Measurements from ENCODE around the gene ISX. TPM values are rescaled to one million over a fixed set of nuclear protein-coding genes. Genes with fewer than 3 reads are reported as not detected.
"Not testable (repeated sequence)": the region's sequence is repeated elsewhere in the genome, so short reads cannot be mapped to it uniquely, and the experiment has no call there.

The ISX gene
- total RNA-seq (2014; rRNA removed; shearing (Covaris generic)) = not detected in 2 replicates

GRCh38 chr22:35065796-35066218, at the start of gene ISX:
ISX (plus strand) TSS chr22:35066158; CDS start chr22:35067088, 930 bp downstream.
- no peak for DNase-seq (ENCODE audit: low read depth)

GRCh38 chr22:35016909-35017308, 49.0 kb upstream of the ISX start:
- DNase-seq (ENCODE audit: low read depth) = no peak

- DNase-seq (ENCODE audit: low read depth) = no peak
Observed at GRCh38 chr22:35018995-35019394, 47.0 kb upstream of the ISX start.

- no peak for DNase-seq (ENCODE audit: low read depth)
Observed at GRCh38 chr22:35020517-35020916, 45.4 kb upstream of the ISX start.

GRCh38 chr22:35021161-35021560, 44.8 kb upstream of the ISX start:
- DNase-seq (ENCODE audit: low read depth) = no peak

GRCh38 chr22:35022291-35022690, 43.7 kb upstream of the ISX start:
- no peak for DNase-seq (ENCODE audit: low read depth)

DNA sequence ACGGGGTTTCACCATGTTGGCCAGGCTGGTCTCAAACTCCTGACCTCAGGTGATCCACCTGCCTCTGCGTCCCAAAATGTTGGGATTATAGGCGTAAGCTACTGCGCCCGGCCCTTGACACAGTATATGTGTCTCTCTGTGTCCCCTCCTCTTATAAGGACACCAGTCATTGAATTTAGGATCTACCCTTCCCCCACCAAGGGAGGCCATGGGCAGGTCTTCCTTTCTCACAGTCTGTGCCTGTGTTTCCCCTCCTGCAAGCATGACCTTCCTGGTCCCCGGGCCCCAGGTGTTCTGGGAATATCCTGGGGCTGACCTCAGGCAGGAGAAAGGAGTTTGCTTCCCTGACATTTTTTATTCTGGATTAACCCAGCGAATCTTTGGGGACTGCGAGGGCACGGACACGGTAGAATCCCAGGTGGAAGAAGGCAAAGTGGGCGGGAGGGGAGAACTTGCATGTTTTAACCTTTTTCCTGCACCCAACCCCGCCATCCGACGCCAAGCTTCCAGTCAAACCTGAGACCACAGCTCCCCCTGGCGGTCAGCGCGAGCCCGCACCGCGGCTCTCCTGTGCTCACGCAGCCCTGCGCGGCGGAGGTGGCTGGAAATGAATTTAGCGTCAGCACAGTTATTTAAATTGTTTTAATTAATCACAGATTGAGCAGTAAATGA, 42.1 kb upstream of the ISX start:
- DNase-seq (ENCODE audit: low read depth) = peak; percentile 42

- DNase-seq (ENCODE audit: low read depth) = no peak
Observed at GRCh38 chr22:35024364-35024692, 41.6 kb upstream of the ISX start.

DNA sequence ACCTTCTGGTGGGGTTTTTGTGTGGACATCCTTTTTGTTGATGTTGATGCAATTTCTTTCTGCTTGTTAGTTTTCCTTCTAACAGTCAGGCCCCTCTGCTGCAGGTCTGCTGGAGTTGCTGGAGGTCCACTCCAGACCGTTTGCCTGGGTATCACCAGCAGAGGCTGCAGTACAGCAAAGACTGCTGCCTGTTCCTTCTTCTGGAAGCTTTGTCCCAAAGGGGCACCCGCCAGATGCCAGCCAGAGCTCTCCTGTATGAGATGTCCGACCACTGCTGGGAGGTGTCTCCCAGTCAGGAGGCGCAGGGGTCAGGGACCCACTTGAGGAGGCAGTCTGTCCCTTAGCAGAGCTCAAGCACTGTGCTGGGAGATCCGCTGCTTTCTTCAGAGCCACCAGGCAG, 35.8 kb upstream of the ISX start:
- DNase-seq (ENCODE audit: low read depth) = not testable (repeated sequence)

DNA sequence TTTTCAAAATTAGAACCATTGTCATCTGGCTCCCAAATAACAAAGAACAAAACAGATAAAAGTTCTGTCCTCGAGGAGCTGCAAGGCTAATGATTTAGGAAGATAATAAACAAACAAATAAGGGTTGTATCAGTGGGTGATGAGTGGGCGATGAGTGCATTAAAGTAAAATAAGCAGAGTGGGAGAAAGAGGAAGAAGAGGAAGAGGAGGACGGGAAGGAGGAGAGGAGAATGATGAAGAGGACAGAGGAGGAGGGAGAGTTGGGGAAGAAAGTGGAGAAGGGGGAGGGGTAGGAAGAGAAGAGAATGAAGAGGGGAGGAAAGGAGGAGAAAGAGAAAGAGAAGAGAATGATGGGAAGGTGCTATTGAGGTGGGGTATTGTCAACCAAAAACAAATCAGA, 33.4 kb upstream of the ISX start:
- no peak for DNase-seq (ENCODE audit: low read depth)

GRCh38 chr22:35033635-35034296, 32.2 kb upstream of the ISX start:
- DNase-seq (ENCODE audit: low read depth) = no peak

GRCh38 chr22:35034963-35035362, 31.0 kb upstream of the ISX start:
- DNase-seq (ENCODE audit: low read depth) = no peak

DNA sequence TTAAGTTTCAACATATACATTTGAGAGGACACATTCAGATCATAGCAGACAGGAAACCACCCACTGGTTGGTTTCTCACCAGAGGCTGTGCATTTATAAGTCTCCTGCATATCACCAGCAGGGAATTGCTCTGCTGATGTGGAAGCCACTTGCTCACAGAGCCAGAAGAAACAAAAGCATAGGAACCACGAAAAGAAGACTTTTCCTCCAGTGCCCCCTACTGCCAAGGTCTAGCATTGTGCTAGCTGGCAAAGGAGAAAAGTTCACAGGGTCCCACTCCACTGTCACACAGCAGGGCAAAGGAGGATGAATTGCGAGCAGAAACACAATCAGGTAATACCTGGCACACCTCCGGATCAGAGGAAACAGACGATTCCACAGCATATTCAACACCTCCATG, 28.9 kb upstream of the ISX start:
- DNase-seq (ENCODE audit: low read depth) = peak; percentile 19

GRCh38 chr22:35039625-35040024, 26.3 kb upstream of the ISX start:
- DNase-seq (ENCODE audit: low read depth) = peak; percentile 27

DNA sequence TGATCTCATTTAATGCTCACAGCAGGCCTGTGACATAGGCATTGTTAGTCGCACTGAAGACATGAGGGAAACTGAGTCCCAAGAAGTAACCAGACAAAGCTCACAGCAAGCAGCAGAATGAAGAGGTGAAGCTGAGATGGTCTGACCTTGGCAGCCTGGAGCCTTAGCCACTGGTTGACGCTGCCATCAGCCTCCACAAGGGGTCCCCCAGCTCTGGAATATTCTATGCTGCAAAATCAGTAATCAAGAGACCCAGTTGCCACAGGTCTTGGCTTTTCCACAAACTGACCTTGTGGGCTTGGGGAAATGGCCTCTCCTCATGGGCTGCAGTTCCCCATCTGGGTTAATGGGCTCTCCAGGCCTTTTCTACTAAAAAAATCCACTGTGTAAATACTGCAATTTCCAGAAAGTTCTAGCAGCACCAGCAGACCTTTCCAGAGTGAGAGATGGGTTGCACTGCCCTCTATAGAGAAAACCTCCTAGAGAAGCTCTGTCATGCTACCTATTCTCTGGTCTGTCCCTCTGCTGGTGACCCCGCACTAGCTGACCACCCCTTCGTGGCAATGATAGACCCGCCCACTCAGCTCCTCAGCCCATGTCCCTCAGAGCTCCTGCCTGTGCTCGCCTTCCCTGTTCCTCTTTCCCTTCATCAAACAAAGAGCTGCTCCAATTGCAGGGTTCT, 22.6 kb upstream of the ISX start:
- DNase-seq (ENCODE audit: low read depth) = peak; percentile 28

DNA sequence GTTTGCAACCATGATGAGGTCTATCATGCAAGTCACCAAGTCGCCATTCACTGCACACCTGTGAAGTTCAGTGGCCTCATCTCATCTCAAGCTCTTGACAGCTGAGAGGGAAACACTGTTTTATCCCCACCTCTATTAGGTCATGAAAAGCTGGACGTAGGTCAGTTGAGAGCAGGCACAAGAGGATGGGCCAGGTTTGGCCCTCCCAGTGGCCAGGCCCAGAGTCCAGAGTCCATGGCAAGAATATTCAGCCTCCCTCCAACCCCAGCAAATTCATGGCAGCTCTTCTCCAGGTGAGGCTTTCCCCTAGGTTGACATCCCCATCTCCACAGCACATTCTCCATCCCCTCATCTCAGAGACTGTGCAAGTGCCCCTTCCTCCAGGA, 22.0 kb upstream of the ISX start:
- DNase-seq (ENCODE audit: low read depth) = no peak

DNA sequence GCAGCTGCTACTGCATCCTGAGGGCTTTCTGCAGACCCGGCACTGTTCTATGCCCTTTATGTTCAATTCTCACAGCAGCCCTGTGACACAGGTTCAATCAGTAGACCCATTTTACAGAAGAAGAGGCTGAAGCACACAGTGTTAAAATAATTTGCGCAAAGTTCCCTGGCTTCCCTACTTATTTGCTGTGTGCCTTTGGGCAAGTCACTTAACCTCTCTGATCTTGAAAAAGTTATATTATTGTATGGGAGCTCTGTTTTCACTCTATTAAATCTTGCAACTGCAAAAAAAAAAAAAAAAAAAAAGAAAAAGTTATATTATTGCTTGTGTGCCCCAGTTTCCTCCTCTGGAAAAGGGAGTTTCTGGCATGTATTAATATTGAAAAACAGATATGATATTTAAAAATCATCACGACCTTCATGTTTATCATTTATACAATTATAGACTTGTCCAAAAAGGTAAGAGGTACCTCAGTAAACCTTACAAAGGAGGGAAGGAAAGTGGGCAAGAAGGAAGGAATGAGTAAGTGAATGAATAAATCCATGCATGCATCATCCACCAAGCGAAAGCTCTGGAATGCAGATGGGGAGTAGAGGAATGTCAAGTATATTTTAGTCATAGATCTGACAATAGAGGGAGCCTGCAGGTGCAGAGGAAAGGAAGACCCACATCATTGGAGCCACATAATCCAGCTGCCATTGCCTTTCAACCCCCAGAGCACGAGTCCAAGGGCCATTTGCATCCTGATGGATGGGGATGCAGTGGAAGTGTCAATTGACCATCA, 21.2 kb upstream of the ISX start:
- DNase-seq (ENCODE audit: low read depth) = no peak

GRCh38 chr22:35045451-35045850, 20.5 kb upstream of the ISX start:
- DNase-seq (ENCODE audit: low read depth) = no peak

DNA sequence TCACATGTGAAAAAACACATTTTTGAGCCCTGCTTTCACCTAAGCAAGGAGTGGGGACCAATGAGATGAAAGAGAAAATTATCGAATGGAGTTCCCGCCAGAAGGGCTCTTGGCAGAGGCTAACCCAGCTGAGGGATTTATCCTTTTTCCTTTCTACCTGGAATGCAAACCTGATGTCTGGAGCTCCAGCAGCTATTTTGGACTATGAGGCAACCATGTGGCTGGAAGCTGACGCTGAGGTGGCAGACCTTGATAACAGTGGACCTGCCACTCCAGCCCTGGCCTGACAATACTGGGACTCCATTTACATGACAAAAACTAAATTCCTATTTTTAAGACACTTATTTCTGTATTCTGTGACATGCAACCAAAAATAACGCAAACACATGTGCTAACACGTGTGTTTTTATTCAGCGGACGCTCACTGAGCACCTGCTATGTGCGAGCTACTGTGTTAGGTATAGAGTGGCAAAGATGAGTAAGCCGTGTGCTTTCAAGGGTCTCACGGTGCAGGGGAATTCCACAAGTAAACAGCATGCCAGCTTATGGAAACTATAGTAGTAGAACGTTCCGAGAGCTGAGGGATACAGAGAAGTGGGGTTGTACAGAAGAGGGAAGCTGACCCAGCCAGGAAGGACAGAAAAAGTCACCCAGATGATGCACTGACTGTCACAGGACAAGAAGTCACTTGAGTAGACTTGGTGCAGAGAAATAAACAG, 19.1 kb upstream of the ISX start:
- DNase-seq (ENCODE audit: low read depth) = no peak

DNA sequence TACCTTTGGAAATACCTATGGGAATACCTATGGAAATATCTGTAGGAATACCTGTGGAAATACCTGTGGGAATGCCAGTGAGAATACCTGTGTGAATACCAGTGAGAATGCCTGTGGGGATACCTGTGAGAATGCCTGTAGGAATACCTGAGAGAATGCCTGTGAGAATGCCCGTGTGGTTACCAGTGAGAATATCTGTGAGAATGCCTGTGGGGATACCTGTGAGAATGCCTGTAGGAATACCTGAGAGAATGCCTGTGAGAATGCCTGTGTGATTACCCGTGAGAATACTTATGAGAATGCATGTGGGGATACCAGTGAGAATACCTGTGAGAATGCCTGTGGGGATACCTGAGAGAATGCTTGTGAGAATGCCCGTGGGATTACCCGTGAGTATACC, 15.9 kb upstream of the ISX start:
- DNase-seq (ENCODE audit: low read depth) = not testable (repeated sequence)

GRCh38 chr22:35051013-35051535, 14.9 kb upstream of the ISX start:
- no peak for DNase-seq (ENCODE audit: low read depth)

All from RPMI7951 (cell line).